A172 (cell line): ENCODE data around the gene OSGIN1. TPM values are rescaled to one million over a fixed set of nuclear protein-coding genes. Genes with fewer than 3 reads are reported as not detected.

Experiments used
- DNase-seq: peaks from one replicate; pipeline ENCODE4 v3.0.0-alpha.2; 2015; ENCODE audit warnings: low spot score
- total RNA-seq: library from RNA; depleted of rRNA; stranded (reverse); fragments of >200 nt; shearing (Covaris generic); gene quantifications from 2 replicates; pipeline ENCODE4 v1.2.3, GENCODE V29; 2014

OSGIN1 gene
- total RNA-seq, 1 experiment from 2014 or later: 10.6 TPM

DNA sequence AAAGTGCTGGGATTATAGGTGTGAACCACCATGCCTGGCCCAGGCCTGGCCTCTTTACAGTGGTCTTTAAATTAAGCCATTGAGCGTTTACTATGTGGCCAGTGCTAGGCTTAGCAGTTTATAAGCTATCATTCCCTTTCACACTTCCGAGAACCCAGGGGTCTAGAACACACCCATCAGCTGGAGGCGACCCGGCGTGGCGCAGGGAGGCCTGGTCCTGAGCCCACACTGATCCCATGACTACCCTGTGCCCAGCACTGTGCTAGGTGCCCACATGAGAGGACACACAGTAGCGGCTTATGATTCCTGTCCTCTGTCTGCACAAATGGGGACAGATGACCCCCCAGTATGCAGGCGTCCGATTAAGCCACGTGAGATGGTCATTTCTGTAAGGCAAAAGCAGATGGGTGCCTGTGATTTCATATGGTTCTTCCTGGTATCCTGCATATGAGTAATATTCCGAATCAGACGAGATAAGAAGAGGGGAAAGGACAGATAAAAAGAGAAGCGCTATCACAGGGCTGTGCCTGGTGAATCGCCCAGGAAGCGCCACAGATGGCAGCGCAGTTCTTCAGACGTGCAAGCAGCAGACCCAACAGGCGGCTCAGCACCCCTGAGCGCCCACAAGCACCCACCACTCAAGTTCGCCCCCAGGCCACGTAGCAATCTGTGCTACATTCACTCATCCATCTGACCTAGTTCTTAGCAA, 5.3 kb downstream of the OSGIN1 start:
- DNase-seq: no peak

DNA sequence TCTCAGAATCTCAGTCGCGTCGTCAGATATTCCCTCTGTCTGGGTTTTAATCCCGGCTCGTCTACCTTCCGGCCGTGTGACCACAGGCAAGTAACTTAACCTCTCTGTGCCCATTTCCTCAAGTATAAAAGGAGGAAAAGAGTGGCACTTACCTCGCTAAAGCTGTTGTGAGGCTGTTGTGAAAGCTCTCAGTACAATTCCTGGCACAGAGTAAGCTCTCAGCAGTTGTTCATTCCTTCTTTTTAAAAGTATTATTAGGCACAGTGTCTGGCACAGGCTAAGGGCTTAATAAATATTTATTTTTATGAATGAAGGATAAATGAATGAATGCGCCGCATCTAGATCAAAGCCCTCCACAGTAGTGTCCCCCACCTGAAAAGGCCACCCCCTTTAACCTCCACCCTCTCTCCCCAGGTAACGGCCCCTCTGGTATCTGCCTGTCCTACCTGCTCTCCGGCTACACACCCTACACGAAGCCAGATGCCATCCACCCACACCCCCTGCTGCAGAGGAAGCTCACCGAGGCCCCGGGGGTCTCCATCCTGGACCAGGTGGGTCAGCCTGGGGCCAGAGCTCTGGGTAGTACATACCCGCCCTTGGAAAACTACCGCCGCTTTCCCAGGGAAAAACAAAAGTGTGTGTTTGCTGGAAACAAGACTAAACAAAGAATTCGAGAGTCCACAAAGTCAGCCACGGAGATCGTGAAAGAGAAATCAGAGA, 6.0 kb downstream of the OSGIN1 start:
- DNase-seq: no peak

DNA sequence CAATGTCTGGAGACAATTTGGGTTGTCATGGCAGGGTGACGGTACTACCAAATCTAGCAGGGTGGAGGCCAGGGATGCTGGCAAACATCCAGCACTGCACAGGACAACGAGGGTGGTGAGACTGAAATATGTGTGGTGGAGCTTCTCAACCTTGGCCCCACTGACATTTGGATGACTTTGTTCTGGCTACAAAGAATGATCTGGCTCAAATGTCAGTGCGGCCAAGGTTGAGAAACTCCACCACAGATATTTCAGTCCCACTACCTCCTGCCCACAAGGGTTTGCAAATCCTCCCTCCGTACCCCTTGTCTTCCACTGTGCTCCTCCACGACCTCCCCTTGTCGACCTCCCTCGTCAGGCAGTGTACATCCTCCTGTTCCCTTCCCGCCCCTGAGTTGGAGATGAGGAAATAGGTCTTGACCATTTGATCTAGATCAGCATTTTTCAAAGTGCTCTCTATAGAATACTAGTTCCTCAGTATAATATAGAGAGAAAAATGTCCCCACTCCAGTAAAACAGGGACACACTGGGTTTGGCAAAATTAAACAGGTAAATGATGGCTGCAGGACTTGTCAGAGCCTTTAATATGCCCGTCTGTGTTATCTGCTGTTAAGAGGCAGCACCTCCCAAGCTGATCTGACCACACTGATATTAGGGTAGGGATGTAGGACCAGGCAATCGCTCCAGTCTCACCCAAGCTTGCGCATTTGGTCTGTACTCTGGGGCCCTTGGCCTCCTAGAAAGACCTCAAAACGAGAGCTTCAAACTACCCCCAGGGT, 6.8 kb downstream of the OSGIN1 start:
- DNase-seq: no peak

DNA sequence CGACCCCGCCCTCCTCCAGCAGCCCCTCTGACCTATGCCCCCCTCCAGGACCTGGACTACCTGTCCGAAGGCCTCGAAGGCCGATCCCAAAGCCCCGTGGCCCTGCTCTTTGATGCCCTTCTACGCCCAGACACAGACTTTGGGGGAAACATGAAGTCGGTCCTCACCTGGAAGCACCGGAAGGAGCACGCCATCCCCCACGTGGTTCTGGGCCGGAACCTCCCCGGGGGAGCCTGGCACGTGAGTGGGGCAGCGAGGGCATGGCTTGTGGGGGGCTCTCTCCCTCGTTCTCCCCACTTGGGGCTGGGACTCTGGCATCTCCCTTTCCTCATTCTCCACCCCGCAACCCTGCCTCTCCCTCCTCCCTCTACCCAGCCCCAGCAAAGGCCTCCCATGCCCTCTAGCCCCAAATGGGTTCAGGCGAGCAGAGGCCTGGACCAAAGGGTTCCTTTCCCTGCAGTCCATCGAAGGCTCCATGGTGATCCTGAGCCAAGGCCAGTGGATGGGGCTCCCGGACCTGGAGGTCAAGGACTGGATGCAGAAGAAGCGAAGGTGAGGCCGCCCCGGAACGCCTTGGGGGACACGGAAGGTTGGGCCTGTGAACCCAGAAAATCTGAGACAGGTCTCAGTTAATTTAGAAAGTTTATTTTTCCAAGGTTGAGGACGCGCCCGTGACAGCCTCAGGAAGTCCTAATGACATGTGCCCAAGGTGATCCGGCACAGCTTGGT, 7.6 kb downstream of the OSGIN1 start:
- DNase-seq: no peak

DNA sequence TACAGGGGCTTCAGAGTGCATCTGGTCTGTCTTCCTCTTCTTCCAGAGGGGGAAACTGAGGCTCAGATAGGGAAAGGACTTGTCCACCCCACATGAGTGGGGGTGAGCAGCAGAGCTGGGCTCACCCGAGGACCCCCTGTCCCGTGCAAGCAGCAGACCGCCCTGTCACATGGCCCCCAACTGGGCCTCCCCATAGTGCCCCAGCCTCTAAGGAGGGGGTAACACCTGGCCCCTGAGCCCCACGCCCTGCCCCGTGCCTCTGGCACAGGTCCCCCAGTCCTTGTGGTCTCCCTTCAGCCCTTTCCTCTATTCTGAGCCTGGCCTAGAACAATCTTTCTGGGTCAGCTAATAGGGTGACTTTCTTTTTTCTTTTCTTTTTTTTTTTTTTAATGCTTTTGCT, 8.6 kb downstream of the OSGIN1 start:
- no peak for DNase-seq

DNA sequence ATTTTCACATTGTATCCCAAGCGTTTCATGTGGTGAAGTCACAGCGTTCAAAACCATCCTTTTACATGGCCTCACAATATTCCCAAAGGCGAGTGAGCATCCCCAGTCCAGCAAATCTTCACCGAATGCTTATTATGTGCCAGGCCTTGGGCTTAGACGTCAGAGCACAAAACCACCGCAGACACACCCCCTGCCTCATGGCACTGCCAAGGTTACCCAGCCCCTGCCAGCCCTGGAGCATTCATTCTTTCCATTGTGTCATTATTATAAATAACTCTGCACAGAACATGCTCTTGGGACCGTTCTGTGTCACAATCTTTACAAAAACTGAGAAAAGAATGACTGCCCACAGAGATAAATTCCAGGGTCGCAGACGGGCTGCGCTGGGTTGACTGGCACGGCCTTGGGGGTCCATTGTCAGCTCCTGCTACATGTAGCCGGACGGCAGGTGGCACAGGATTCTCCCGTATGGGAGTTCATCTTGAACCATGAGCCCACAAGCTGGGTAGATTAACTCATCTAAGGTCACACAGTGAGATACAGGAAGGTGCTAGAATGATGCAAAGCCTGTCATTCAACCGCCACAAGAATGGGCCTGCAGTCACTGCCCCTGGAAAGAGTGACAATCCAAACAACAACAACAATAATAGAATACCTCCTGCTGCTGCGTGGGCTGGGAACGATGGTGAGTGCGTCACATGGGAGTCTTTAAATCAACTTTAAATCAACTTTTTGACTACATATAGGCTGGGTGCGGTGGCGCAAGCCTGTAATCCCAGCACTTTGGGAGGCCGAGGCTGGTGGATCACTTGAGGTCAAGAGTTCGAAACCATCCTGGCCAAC, 10.5 kb downstream of the OSGIN1 start:
- DNase-seq: no peak

DNA sequence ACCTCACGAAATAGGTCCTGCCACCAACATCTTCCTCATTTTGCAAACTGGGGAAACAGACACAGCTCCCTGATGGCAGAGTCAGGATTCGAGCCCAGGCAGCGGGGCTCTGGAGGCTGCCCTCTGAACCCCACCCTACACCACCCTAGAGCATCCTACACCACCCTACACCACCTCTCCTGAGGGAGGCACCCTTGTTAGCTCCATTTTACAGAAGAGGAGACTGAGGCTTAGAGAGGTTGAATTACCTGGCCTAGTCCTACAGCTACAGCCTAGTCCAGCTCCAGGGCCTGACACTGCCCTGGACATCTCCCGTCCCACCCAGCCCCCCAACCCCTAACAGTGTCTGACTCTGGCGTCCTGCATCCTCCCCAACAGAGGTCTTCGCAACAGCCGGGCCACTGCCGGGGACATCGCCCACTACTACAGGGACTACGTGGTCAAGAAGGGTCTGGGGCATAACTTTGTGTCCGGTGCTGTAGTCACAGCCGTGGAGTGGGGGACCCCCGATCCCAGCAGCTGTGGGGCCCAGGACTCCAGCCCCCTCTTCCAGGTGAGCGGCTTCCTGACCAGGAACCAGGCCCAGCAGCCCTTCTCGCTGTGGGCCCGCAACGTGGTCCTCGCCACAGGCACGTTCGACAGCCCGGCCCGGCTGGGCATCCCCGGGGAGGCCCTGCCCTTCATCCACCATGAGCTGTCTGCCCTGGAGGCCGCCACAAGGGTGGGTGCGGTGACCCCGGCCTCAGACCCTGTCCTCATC, 11.8 kb downstream of the OSGIN1 start:
- no peak for DNase-seq

DNA sequence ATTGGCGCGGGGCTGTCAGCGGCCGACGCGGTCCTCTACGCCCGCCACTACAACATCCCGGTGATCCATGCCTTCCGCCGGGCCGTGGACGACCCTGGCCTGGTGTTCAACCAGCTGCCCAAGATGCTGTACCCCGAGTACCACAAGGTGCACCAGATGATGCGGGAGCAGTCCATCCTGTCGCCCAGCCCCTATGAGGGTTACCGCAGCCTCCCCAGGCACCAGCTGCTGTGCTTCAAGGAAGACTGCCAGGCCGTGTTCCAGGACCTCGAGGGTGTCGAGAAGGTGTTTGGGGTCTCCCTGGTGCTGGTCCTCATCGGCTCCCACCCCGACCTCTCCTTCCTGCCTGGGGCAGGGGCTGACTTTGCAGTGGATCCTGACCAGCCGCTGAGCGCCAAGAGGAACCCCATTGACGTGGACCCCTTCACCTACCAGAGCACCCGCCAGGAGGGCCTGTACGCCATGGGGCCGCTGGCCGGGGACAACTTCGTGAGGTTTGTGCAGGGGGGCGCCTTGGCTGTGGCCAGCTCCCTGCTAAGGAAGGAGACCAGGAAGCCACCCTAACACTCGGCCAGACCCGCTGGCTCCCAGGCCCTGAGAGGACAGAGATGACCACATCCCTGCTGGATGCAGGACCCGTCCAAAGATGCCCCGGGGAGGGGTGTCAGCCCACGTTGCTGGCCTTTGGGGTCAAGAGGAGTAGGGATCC, 12.6 kb downstream of the OSGIN1 start:
- no peak for DNase-seq

DNA sequence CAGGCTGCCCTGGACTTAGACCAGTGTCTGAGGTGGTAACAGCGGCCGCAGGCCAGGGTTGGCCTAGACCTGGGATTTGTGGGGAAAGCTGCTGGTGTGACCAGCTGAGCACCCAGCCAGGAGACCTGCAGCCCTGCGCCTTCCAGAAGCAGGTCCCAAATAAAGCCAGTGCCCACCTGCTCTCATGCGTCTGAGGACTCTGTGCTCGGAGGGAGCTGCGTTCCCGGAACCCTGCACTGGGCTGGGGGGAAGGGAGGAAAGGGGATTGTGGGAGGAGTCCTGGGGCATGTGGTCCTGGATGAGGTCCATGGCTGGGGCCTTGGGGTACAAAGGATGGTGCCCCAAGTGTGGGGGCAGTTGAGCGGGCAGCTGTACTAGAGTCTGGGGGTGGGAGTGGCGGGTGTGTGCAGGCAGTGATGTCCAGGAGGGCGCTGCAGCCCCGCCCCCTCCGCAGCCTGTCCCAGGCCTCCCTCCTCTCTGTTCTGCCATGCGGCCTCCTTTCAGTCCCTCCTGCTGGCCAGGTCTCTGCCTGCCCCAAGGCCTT, 13.2 kb downstream of the OSGIN1 start:
- no peak for DNase-seq

DNA sequence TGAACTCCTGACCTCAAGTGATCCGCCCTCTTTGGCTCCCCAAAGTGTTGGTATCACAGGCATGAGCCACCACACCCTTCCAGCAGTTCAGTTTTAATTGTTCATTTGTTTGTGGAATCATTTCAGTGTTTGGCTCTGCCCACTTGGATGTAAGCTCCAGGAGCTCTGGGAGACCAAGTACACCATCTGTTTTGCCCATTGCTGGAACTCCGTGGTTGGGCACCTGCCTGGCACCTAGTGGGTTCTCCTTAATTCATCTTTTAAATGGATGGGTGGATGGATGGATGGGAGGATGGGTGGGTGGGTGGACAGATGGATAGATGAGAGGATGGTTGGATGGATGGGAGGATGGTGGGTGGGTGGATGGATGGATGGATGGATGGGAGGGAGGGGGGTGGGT, 14.1 kb downstream of the OSGIN1 start:
- DNase-seq: no peak

DNA sequence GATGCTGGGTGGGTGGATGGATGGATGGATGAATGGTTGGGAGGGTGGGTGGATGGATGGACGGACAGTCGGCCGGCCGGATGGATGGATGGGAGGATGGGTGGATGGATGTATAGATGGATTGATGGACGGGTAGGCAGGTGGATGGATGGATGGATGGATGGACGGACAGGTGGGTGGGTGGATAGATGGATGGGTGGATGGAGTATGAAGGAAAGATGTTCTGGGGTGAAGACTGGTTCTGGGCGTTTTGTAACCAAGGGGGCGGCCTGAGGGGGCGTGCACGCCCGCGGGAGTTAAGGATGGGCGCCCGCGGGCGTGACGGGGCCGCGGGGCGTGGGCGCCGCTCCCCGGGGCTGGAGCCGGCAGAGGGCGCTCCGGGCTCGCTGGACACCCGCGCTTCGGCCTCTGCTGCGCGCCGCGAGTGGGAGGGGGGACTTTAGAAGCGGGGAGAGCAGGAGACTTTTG, 14.8 kb downstream of the OSGIN1 start, which contains the start of gene NECAB2:
Gene NECAB2 (plus strand): TSS at position 407 of the 468 bp plus-strand sequence. CDS start 405 bp downstream, outside the sequence.
- no peak for DNase-seq

DNA sequence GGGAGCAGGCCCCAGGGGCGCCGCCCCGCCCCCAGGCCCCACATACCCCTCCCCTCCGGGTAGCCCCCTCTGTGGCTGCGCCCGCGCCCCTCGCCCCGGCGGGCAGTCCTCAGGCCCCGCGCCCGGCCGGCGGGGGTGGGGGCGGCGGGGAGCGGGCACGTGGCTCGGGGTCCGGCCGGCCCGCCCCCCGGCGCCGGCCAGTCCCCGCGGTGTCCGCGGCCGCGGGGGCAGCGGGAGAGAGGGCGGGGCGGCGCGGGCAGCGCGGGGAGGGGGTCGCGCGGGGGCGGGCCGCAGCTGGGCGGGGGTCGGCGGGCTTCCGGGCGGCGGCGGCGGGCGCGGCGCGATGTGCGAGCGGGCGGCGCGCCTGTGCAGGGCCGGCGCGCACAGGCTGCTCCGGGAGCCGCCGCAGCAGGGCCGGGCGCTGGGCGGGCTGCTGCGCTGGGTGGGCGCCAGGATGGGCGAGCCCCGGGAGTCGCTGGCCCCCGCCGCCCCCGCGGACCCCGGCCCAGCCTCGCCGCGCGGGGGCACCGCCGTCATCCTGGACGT, 15.3 kb downstream of the OSGIN1 start:
- DNase-seq: no peak

DNA sequence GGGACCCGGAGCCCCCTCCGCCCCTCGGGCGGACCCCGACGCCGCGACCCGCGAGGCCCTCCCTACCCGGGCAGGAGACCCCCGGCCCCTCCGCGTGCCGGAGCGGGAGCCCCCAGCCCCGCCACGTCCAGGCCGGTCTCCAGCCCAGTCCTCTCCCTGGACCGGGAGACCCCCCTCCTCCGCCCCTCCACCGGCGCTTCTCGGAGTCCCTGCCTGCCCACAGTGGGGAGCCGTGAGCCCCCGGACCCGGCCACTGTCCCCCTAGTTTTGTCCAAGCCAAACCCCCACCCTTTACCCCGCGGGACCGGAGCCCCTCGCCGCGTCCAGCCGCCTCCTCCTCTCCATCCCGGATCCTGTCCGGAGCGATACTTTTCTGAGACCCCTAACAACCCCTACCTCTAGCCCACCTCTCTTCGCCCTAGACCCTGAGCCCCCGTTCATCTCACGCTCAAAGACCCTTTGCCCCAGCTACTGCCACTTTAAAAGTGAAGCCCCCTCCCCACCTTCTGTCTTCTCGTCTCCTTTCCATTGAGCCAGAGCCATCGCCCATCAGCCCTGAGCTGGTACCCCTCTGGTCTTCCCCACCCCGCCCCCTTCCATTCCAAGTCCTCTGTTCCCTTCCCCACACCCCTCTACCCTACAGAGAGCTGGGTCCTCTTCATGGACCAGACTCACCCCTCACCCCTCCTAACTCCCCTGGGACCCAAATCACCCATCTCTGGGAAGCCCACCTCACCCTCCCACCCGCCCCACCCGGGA, 16.0 kb downstream of the OSGIN1 start:
- DNase-seq: no peak

DNA sequence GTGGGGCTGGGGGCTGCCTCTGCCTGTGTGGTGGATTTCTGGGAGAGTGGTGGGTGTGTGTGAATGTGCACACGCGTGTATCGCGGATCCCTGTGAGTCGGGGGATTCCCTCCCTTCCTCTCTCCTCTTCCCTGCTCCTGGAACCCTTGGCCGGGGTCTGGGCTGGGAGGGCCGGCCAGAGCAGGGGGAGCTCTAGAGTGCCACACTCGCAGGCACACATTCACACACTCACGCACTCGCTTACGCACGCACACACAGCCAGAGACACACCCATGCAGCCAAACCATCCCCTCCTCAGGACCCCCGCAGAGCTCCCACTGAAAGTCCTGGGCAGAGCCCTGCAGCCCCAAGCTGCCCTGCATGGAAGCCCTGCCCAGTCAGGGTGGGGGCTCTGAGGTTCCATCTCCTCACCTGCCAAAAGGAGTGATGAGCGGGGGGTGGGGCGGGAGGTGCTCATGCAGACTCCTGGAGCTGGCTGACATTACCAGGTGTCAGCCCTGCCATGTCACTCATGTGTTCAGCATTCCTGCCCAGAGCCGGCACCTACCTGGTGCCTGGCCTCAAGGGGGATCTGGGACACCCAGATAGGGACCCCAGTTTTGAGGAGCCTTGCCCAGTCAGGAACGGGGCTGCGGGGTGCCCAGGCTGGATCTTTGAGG, 16.9 kb downstream of the OSGIN1 start:
- no peak for DNase-seq

DNA sequence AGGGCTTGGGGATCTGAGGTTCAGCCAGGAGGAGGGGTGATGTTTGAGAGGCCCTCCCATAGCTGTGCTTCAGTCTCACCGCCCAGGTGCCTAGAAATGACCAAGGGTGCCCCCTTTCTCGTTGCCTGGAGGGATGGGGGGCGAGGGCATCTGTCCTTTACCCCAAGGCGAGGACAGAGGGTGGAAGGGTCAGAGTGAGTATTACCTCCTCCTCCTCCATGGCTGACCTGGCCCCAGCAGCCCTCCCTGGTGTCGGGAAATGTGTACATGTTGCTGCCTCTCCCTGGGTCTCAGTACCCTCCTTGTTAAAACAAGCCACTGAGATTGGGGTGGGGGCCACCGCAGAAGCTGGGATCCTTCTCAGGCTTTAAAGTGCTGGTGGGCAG, 17.4 kb downstream of the OSGIN1 start:
- DNase-seq: no peak

DNA sequence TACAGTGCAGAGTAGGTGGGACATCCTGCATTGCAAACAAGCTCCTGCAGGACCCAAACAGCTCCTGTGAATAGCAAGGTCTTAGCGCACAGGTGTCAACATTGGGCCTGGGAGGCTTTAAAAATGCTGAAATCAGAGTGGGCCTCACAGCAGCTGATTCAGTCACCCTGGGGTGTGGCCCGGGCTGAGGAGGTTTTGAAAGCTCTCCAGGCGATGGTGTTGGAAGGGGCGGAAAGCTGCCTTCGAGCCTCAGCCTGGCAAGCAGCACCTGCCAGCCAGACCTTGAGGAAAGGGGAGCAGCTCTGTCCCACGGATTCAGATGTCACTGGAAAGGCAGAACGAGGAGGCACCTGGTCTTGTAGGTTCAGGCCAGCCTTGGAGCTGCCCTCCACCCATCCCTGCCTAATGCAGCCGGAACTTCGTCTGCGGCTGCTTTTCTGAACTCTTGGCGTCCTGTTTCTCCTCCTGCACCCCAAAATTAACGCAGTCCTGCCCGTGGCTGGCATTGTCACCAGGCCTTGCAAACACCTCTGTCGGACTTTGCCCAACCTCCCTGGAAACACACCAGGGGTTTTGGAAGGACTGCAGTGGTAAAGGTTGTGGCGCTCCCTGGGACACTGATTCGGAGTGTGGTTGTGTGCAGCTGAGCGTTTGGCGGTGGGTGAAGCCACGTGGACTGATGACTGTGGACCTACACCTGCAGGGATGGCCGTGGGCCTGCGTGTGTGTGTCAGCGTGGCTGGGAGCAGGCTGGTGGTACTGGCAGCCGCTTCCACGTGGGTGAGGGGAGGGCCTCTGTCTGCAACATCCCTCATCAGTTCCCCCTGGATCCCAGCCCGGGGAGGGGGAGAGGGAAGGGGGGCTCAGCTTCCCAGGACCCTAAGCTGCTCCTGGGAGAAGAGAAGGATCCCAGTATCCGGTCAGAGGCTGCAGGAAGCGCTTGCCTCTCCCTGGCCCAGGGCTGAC, 18.4 kb downstream of the OSGIN1 start:
- DNase-seq: no peak
